SK-N-MC (cell line): ENCODE measurements around the gene PID1.

Experiments
- EZH2 ChIP-seq: fragments of 200-600 bp; sonication (generic); IDR thresholded peaks from one replicate; pipeline ENCODE4 v1.6.1; 2017; ENCODE audit warnings: antibody characterized with exemption
- POLR2AphosphoS5 ChIP-seq: IDR thresholded peaks from 2 replicates; pipeline ENCODE4 v1.6.1; 2012; ENCODE audit warnings: mild to moderate bottlenecking, low read depth, low read length, borderline replicate concordance

DNA sequence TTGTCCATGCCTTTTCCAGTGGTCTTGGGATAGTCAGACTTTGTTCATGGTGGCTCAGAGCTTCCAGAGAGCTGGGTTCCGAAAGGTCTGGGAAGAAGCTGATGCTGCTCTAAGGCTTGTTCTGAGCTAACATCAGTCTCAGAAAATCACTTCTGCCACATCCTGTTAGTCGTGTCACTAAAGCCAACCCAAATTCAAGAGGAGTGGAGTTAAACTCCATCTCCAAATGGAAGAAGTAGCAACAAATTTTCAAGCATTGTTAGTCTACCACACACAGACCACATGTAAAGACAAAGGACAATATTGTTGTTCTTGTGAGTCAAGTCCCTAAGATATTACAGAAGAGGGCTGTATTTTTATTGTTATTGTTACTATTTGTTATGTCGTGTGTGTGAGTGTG is 77.8 kb downstream of the PID1 start:
- TF ChIP-seq POLR2AphosphoS5 (no peak), EZH2 (no peak)
